Stimulated activated naive B cell treated with anti-CD40 and anti-IgM and Interleukin-4, amounts not matched to agents 10 μg/mL and 1 μg/mL and 100 μg/mL, for 72 hours (primary cell): ENCODE measurements around the gene SIGLEC7.
A peak's percentile ranks its signal among the peaks of the same experiment; 100 is the strongest.
"Not testable (repeated sequence)": the region's sequence is repeated elsewhere in the genome, so short reads cannot be mapped to it uniquely, and the experiment has no call there.

Experiments used
- ATAC-seq, 2 donors: fragments of 150-1000 bp; cut with Tn5 transposase; replicated peaks; 2 replicates each; pipeline ENCODE4 v1.10.0; 2021; ENCODE audit warnings: moderate library complexity in 1 of 2
- DNase-seq: peaks from one replicate; pipeline ENCODE4 v3.0.0; 2021
- H3K27ac Mint-ChIP-seq: one replicate; pipeline ENCODE4 v1.8.0; 2022; ENCODE audit warnings: mild to moderate bottlenecking, mixed read lengths
- H3K27me3 Mint-ChIP-seq, 2 donors: one replicate each; pipeline ENCODE4 v1.8.0; 2022; ENCODE audit warnings: mixed read lengths in 2 of 2
- H3K36me3 Mint-ChIP-seq, 2 donors: one replicate each; pipeline ENCODE4 v1.8.0; 2022; ENCODE audit warnings: mixed read lengths in 2 of 2, mild to moderate bottlenecking in 1 of 2
- H3K4me1 Mint-ChIP-seq, 2 donors: one replicate each; pipeline ENCODE4 v1.8.0; 2022; ENCODE audit warnings: mixed read lengths in 2 of 2, mild to moderate bottlenecking in 1 of 2
- H3K4me3 Mint-ChIP-seq, 2 donors: one replicate each; pipeline ENCODE4 v1.8.0; 2022; ENCODE audit warnings: mild to moderate bottlenecking in 2 of 2, mixed read lengths in 2 of 2, moderate library complexity in 1 of 2
- H3K9me3 Mint-ChIP-seq, 2 donors: one replicate each; pipeline ENCODE4 v1.8.0; 2022; ENCODE audit warnings: mixed read lengths in 2 of 2, mild to moderate bottlenecking in 1 of 2

SIGLEC7 gene

GRCh38 chr19:51156710-51157109 lies 14.6 kb downstream of the SIGLEC7 start:
- no peaks in the 10 kb centered on the region for H3K36me3 Mint-ChIP-seq
- ATAC-seq (no peak), DNase-seq (no peak)
- peaks cover 0 to 2% of the 10 kb centered on the region in 2 donors for H3K9me3 Mint-ChIP-seq
- H3K4me3 Mint-ChIP-seq = no peak overlapping the region
- H3K4me1 Mint-ChIP-seq = peaks cover 4 to 6% of the 10 kb centered on the region in 2 donors
- peaks cover 35 to 45% of the 10 kb centered on the region in 2 donors for H3K27me3 Mint-ChIP-seq
- H3K27ac Mint-ChIP-seq = no peak overlapping the region

DNA sequence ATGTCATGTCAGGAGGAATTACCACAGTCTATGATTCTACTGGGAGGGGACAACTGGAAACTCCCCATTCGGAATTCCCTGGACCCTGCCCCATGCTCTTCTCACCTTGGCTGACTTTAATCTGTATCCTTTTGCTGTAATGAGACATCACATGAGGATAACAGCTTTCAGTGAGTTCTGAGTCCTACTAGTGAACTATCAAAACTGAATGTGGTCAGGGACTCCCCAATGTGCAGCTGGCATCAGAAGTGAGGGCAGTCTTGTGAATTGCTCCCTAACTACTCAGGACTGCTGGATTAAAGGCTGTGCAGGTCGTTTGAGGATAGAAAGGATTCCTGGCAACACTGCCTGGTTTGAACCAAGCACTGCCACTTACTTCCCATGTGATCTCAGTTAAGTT lies 15.2 kb downstream of the SIGLEC7 start:
- ATAC-seq (peak in 1 of 2 donors; percentile 44), DNase-seq (no peak)
- peaks cover 4 to 6% of the 10 kb centered on the region in 2 donors for H3K4me1 Mint-ChIP-seq
- no peaks in the 10 kb centered on the region for H3K36me3 Mint-ChIP-seq
- H3K4me3 Mint-ChIP-seq = no peak overlapping the region
- peaks cover 0 to 2% of the 10 kb centered on the region in 2 donors for H3K9me3 Mint-ChIP-seq
- peaks cover 35 to 43% of the 10 kb centered on the region in 2 donors for H3K27me3 Mint-ChIP-seq
- H3K27ac Mint-ChIP-seq = no peak overlapping the region

DNA sequence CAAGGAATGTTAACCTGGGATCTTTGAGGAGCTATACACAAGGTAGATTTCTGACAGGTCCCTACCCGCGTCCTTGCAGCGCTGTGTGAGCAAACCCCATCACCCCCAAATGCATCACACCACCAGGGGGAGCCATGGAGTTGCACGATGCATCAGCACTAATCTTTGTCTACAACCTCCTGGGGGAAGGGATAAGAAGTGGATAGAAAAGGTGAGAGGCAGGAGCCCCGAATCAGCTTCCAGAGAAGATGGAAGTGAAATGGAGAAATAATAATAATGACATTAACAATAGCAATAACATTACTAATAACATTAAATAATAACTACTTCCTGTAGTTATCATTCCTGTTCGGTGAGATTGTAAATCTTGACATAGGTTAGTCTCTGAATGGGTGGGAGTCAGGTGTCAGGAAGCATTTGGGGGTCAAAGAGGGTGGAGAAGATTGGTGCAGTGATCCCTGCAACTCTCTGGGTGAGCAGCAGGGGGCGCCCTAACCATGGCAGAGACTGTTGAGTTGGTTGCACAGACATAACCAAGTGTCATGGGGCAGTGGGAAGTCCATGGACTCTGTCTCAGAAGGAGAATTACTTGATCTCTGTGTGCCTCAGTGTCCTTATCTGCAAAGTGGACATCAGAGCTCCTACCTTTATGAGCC lies 16.5 kb downstream of the SIGLEC7 start:
- DNase-seq = peak; percentile 33
- no peaks in the 10 kb centered on the region for H3K36me3 Mint-ChIP-seq
- ATAC-seq = peak; percentile 74 to 79
- no peak overlapping the region for H3K4me3 Mint-ChIP-seq
- peak overlapping the region; percentile 52 for H3K27ac Mint-ChIP-seq
- H3K4me1 Mint-ChIP-seq = peaks cover 6 to 11% of the 10 kb centered on the region in 2 donors
- H3K9me3 Mint-ChIP-seq = peaks cover 0 to 2% of the 10 kb centered on the region in 2 donors
- peaks cover 28 to 37% of the 10 kb centered on the region in 2 donors for H3K27me3 Mint-ChIP-seq

DNA sequence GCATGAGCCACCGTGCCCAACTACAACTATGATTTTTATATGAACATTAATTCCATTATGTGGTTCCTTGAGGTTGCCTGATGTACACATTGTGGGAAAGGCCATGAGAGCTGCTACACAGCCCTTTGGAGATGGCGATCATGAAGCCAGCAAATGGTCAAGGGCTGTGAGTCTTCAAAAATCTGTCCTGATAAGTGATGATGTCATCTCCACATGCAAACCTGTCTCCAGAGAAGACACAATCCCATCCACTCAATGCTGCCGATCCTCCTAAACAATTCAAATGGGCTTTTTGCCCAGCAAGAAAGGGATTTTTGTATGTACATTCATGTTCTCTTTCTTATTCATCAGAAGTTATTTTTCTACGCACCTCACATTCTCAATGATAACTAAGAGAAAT lies 17.6 kb downstream of the SIGLEC7 start:
- H3K27ac Mint-ChIP-seq = no peak overlapping the region
- peaks cover 0 to 2% of the 10 kb centered on the region in 2 donors for H3K9me3 Mint-ChIP-seq
- peaks cover 24 to 37% of the 10 kb centered on the region in 2 donors for H3K27me3 Mint-ChIP-seq
- H3K4me3 Mint-ChIP-seq = no peak overlapping the region
- ATAC-seq (no peak), DNase-seq (no peak)
- H3K36me3 Mint-ChIP-seq = no peaks in the 10 kb centered on the region
- H3K4me1 Mint-ChIP-seq = peaks cover 6 to 11% of the 10 kb centered on the region in 2 donors

DNA sequence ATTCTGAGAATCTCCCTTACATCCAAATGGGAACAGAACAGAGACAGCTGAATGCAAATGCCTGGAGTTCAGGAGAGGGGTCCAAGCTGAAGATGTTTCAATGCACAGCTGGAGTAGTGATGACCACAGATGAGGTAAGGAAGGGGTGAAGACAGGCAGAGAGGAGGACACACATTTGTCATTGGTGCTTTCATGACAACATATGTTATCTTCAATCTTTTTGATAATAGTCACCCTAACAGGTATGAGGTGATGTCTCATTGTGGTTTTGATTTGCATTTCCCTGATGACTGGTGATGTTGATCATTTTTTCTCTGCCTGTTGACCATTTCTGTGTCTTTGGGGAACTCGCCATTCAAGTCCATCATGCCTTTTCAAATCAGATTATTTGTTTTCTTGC lies 19.2 kb downstream of the SIGLEC7 start:
- H3K36me3 Mint-ChIP-seq = no peaks in the 10 kb centered on the region
- no peak for ATAC-seq
- peaks cover 6 to 11% of the 10 kb centered on the region in 2 donors for H3K4me1 Mint-ChIP-seq
- peaks cover 0 to 2% of the 10 kb centered on the region in 2 donors for H3K9me3 Mint-ChIP-seq
- H3K27me3 Mint-ChIP-seq = peaks cover 18 to 34% of the 10 kb centered on the region in 2 donors
- no peak for DNase-seq
- no peak overlapping the region for H3K4me3 Mint-ChIP-seq
- no peak overlapping the region for H3K27ac Mint-ChIP-seq

DNA sequence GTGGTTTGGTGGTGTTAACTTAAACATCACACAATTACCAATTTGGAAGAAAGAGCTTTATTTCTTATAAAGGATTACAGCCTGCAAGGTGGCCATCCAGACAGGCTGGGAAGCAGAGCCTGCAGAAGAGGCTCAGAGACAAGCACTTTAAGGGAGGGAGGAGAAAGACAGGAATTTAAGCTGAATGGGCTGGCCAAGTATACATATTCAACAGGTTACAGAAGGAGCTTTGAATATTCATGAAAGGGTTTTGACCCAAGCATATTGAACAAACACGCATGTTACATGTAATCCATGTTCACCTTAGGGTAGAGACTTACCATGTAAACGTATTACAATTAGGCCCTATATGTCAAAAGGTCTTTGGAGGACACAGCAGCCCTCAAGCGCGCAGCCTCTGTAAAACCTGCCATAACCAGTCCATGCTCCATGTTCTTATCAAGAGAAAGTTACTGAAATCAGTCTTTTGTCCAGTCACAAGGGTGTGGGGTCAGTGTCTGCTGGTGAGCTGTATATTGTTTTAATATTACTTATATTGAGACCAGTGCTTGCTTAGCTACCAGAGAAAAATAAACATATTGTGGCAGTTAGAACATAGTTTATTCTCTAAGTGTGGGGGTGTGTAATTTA lies 19.9 kb downstream of the SIGLEC7 start:
- no peak for ATAC-seq
- DNase-seq = no peak
- Mint-ChIP-seq H3K36me3 (no peaks in the 10 kb centered on the region), H3K27me3 (peaks cover 24 to 41% of the 10 kb centered on the region in 2 donors), H3K9me3 (peaks cover 0 to 2% of the 10 kb centered on the region in 2 donors), H3K4me1 (peaks cover 7 to 13% of the 10 kb centered on the region in 2 donors), H3K27ac (no peak overlapping the region), H3K4me3 (no peak overlapping the region)

DNA sequence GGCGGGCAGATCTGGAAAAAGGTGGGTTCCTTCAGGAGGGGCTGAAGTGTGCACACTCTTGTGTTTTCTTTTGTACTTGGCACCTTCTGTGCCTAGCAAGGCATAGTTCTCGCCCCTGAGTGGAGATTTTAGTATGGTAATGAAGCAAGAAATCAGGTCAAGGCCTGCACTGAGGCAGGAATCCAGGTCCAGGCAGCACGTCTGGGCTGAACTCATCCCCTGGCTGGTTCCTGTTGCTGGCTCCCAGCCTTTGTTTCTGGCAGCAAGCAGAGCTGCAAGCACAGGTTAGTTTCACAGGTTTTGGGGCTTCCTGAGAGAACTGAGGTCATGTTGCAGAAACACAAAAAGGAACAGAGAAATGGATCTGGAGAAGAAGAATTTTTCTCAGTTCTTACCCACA lies 21.2 kb downstream of the SIGLEC7 start:
- ATAC-seq (no peak), DNase-seq (no peak)
- H3K4me3 Mint-ChIP-seq = no peak overlapping the region
- H3K27ac Mint-ChIP-seq = no peak overlapping the region
- H3K4me1 Mint-ChIP-seq = peaks cover 13 to 20% of the 10 kb centered on the region in 2 donors
- H3K36me3 Mint-ChIP-seq = no peaks in the 10 kb centered on the region
- H3K27me3 Mint-ChIP-seq = peaks cover 34 to 45% of the 10 kb centered on the region in 2 donors
- peaks cover 0 to 2% of the 10 kb centered on the region in 2 donors for H3K9me3 Mint-ChIP-seq

DNA sequence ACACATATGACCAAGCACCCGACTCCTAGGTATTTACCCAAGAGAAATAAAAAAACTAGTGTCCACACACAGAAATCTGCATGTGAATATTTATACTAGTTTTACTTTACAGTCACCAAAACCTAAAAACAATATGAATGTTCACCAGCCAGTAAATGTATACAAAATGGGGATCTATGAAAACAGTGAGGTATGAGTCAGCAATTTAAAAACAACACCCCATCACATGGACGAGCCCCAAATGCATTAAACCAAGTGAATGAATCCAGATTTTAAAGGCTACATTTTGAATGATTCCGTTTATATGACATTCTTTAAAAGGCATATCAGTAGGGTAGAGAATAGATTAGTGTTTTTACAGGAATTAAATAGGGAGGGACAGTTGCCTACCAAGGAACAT lies 22.1 kb downstream of the SIGLEC7 start:
- Mint-ChIP-seq H3K36me3 (no peaks in the 10 kb centered on the region), H3K4me3 (no peak overlapping the region), H3K27ac (peak overlapping the region; percentile 9), H3K4me1 (peaks cover 7 to 17% of the 10 kb centered on the region in 2 donors), H3K27me3 (peaks cover 33 to 43% of the 10 kb centered on the region in 2 donors), H3K9me3 (no peaks in the 10 kb centered on the region)
- ATAC-seq (no peak), DNase-seq (no peak)

GRCh38 chr19:51166846-51167490 lies 24.9 kb downstream of the SIGLEC7 start:
- H3K27ac Mint-ChIP-seq = no peak overlapping the region
- DNase-seq (no peak), ATAC-seq (peak; percentile 92 to 93)
- no peaks in the 10 kb centered on the region for H3K9me3 Mint-ChIP-seq
- peak overlapping the region in 1 of 2 donors; percentile 73 for H3K4me3 Mint-ChIP-seq
- peaks cover 33 to 42% of the 10 kb centered on the region in 2 donors for H3K27me3 Mint-ChIP-seq
- H3K4me1 Mint-ChIP-seq = peaks cover 7 to 17% of the 10 kb centered on the region in 2 donors
- H3K36me3 Mint-ChIP-seq = no peaks in the 10 kb centered on the region

DNA sequence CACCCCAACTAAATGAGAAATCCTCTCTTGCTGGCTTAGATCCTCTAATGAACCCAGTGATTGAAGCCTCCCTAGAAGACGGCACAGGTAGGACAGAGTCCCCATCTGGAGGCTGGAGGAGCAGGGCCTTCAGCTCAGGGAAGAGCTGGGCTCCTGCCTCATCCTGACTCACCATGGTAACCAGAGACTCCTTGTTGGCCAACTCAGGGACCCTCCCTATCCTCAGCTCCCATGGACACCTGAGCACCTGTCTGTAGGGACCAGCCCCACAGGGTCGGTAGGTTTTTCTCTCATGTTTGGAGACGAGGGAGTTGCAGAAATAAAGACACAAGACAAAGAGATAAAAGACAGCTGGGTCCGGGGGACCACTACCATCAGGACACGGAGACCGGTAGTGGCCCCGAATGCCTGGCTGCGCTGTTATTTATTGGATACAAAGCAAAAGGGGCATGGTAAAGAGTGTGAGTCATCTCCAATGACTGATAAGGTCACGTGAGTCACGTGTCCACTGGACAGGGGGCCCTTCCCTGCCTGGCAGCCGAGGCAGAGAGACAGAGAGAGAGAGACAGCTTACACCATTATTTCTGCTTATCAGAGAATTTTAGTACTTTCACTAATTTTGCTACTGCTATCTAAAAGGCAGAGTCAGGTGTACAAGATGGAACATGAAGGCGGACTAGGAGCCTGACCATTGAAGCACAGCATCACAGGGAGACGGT lies 26.6 kb downstream of the SIGLEC7 start:
- Mint-ChIP-seq H3K4me1 (peaks cover 7 to 10% of the 10 kb centered on the region in 2 donors), H3K4me3 (peak overlapping the region in 1 of 2 donors; percentile 28), H3K36me3 (no peaks in the 10 kb centered on the region), H3K27me3 (peaks cover 26 to 36% of the 10 kb centered on the region in 2 donors), H3K27ac (no peak overlapping the region), H3K9me3 (no peaks in the 10 kb centered on the region)
- DNase-seq = no peak
- ATAC-seq = no peak

DNA sequence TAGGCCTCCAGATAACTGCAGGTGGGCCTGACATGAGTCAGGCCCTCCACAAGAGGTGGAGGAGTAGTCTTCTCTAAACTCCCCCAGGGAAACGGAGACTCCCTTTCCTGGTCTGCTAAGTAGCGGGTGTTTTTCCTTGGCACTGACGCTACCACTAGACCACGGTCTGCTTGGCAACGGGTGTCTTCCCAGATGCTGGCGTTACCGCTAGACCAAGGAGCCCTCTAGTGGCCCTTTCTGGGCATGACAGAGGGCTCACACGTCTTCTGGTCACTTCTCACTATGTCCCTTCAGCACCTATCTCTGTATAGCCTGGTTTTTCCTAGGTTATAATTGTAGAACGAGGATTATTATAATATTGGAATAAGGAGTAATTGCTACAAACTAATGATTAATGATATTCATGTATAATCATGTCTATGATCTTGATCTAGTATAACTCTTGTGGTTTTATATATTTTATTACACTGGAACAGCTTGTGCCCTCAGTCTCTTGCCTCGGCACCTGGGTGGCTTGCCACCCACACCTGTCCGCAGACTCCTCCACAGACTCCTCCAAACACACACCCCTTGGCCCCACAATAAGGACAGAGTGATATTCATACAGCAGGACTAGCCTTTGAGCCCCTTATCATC lies 27.3 kb downstream of the SIGLEC7 start:
- H3K36me3 Mint-ChIP-seq, H3K9me3 Mint-ChIP-seq, ATAC-seq, H3K4me3 Mint-ChIP-seq, H3K27ac Mint-ChIP-seq, H3K4me1 Mint-ChIP-seq: not testable (repeated sequence)
- DNase-seq = peak; percentile 50
- peaks cover 26 to 36% of the 10 kb centered on the region in 2 donors for H3K27me3 Mint-ChIP-seq

DNA sequence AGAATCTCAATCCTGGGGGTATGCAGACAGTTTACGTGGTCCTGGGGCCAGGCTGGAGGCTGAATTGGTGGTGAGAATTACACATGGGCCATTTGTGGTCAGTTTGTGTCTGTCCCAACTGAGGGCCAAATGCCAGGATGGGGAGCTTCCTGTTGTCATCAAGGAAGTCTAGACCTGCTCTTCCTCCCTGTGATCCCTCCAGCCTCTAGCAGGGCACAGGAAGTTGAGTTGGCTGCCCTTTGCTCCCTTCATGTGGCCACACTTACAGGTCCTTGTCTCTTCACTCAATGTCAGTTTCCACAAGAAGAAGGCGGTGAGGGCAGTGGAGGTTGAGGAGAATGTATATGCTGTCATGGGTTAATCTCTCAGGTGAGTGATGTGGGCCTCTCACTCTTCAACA lies 30.1 kb downstream of the SIGLEC7 start:
- Mint-ChIP-seq H3K27ac (no peak overlapping the region), H3K36me3 (no peaks in the 10 kb centered on the region), H3K9me3 (no peaks in the 10 kb centered on the region), H3K4me3 (no peak overlapping the region), H3K4me1 (peaks cover 4 to 5% of the 10 kb centered on the region in 2 donors), H3K27me3 (peaks cover 18 to 24% of the 10 kb centered on the region in 2 donors)
- ATAC-seq (no peak), DNase-seq (no peak)

DNA sequence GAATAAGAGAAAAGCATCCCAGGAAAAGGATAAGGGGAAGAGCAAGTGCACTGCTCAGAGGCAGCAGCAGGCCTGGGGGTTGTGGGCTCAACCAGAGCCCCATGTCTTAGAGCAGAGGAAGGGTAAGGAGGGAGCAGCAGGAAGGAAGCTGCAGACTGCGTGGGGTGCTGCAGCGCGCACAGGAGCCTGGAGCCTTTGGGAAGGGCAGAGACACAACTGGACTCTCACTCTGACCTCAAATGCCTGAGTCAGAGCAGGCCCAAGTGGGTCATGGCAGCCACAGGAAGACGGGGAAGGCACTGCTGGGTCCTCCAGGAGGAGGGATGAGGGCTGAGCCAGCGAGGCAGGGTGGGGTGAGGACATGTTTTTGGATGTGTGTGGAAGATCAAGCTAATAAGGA lies 31.6 kb downstream of the SIGLEC7 start:
- no peak for ATAC-seq
- Mint-ChIP-seq H3K4me1 (no peaks in the 10 kb centered on the region), H3K27ac (no peak overlapping the region), H3K27me3 (peaks cover 4 to 11% of the 10 kb centered on the region in 2 donors), H3K36me3 (no peaks in the 10 kb centered on the region), H3K4me3 (no peak overlapping the region), H3K9me3 (no peaks in the 10 kb centered on the region)
- no peak for DNase-seq

- ATAC-seq (no peak), DNase-seq (no peak)
- Mint-ChIP-seq H3K4me1 (peaks cover 0 to 5% of the 10 kb centered on the region in 2 donors), H3K27ac (no peak overlapping the region), H3K27me3 (peaks cover 13 to 17% of the 10 kb centered on the region in 2 donors), H3K4me3 (no peak overlapping the region), H3K36me3 (no peaks in the 10 kb centered on the region), H3K9me3 (peaks cover 0 to 1% of the 10 kb centered on the region in 2 donors)
These were observed 37.2 kb downstream of the SIGLEC7 start for GRCh38 chr19:51179256-51179655.
